Neural cell (in vitro differentiated cells): ENCODE results near the gene IQGAP2.

Experiments used
- EP300 ChIP-seq: fragments of 450-650 bp; conservative IDR thresholded peaks from 2 replicates; pipeline ENCODE4 v1.6.1; 2014; ENCODE audit warnings: antibody characterized with exemption, mild to moderate bottlenecking, moderate library complexity; ENCODE audit not compliant: poor library complexity, severe bottlenecking
- MXI1 ChIP-seq: fragments of 450-650 bp; conservative IDR thresholded peaks from 2 replicates; pipeline ENCODE4 v1.6.1; 2014; ENCODE audit warnings: antibody characterized with exemption, mild to moderate bottlenecking; ENCODE audit not compliant: poor library complexity, severe bottlenecking
- RAD21 ChIP-seq: fragments of 450-650 bp; conservative IDR thresholded peaks from 2 replicates; pipeline ENCODE4 v1.6.1; 2014; ENCODE audit warnings: antibody characterized with exemption, mild to moderate bottlenecking, moderate library complexity
- TAF1 ChIP-seq: IDR thresholded peaks from 2 replicates; pipeline ENCODE4 v1.6.1; 2012; ENCODE audit warnings: low read depth
- TF ChIP-seq, protein P1 (sequence below): fragments of 450-650 bp; IDR thresholded peaks from 2 replicates; pipeline ENCODE4 v1.5.1; 2014; ENCODE audit warnings: antibody characterized with exemption, mild to moderate bottlenecking, moderate library complexity; ENCODE audit not compliant: poor library complexity, severe bottlenecking

DNA sequence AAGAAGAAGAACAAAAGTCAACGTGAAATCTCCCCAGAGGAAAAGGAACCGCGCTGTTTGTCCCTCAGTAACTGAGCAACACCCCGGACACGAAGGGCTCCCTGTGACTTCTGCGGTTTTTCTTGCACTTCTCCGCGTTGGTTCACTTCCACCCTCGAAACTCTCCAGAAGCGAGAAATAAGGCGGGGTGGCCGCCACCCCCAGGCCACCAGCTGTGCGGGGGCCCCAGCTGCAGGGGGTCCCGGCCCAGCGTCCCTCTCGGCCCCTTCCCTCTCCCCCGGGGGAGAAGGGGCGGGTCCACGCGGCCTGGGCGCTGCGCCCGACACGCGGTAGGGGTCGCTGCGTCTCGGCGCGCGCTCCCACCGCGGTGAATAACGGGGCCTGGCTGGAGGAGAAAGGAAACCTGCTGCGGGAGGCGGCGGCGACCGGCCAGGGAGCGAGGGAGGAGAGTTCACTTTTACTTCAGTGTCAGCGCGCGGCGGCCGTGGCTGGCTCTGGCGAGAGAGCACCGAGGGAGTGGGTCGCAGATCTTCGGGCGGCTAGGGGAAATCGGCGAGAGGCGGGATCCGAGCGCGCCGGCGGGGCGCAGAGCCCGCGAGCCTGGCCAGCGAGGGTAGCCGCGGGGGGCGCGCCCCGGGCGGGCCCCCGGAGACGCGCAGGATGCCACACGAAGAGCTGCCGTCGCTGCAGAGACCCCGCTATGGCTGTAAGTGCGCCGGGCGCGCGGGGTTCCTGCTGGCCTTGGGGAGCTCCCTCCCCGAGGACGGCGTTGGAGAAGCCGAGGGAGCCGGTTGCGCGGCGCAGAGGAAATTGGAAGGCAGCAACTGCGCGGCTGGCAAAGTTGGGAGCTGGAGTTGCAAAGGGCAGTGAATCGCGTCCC lies at the start of gene IQGAP2:
- TF ChIP-seq MXI1 (peak; percentile 45), RAD21 (peak; percentile 81), EP300 (peak; percentile 18), TAF1 (no peak)
- TF ChIP-seq, protein P1, sequence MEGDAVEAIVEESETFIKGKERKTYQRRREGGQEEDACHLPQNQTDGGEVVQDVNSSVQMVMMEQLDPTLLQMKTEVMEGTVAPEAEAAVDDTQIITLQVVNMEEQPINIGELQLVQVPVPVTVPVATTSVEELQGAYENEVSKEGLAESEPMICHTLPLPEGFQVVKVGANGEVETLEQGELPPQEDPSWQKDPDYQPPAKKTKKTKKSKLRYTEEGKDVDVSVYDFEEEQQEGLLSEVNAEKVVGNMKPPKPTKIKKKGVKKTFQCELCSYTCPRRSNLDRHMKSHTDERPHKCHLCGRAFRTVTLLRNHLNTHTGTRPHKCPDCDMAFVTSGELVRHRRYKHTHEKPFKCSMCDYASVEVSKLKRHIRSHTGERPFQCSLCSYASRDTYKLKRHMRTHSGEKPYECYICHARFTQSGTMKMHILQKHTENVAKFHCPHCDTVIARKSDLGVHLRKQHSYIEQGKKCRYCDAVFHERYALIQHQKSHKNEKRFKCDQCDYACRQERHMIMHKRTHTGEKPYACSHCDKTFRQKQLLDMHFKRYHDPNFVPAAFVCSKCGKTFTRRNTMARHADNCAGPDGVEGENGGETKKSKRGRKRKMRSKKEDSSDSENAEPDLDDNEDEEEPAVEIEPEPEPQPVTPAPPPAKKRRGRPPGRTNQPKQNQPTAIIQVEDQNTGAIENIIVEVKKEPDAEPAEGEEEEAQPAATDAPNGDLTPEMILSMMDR = peak; percentile 96
